T-helper 22 cell (primary cell): ENCODE measurements around the gene PDE2A.
A peak's percentile ranks its signal among the peaks of the same experiment; 100 is the strongest.

Source experiments
- DNase-seq: peaks from one replicate; pipeline ENCODE4 v3.0.0-alpha.2; 2020; ENCODE audit warnings: low read depth

The PDE2A gene

GRCh38 chr11:72684236-72684912 is 10.2 kb upstream of the PDE2A start:
- no peak for DNase-seq

GRCh38 chr11:72683782-72684200 is 9.6 kb upstream of the PDE2A start:
- peak; percentile 16 for DNase-seq

DNA sequence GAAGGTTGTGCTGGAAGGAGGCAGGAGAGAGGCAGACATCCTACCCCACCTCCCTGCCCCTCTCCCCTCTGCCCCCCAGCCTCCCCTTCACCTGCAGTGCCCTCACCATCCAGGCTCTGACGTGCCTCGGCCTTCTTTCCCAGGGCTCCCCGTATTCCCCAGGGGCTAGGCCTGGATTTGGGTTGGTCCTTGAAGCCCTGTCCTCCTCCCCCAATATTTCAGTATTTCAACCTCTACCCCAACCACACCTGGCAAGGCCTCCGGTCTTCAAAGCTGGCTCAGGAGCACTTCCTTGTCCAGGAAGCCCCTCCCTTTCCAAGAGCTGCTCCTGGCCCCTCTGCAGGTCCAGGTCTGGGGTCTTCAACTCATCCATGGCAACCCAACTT is 8.6 kb upstream of the PDE2A start:
- no peak for DNase-seq

DNA sequence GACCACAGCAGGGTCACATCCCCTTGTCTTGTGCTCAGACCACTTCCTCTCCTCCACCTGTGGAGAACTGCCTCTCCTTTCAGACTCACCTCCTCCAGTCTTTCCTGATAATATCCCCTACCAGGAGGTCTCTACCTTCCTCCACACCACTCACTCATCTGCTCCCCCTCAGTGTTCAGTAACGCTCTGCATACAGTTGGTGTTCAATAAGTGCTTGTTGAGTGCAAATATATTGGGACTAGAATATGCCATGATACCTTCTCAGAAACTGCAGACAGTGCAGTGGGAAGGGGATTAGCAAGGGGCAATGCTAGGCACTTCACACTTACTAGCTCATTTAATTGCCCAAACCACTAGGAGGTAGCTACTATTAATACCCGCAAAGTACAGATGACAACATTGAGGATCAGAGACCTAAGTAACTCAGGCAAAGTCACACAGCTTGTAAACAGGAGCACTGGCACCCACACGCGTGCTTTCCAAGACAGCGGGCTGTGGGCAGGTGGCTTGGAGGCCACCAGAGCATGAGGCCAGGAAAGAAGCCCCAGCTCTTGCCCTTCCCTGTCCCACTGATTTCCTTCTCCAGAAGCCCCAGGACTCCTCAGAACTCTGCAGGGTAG is 8.1 kb upstream of the PDE2A start:
- no peak for DNase-seq

- DNase-seq: no peak
Observed at GRCh38 chr11:72681226-72682153, 7.3 kb upstream of the PDE2A start.

GRCh38 chr11:72680624-72681158 is 6.5 kb upstream of the PDE2A start:
- DNase-seq: no peak

GRCh38 chr11:72679869-72680268 is 5.6 kb upstream of the PDE2A start:
- no peak for DNase-seq

- DNase-seq: no peak
Observed at GRCh38 chr11:72678524-72678923, 4.3 kb upstream of the PDE2A start.

DNA sequence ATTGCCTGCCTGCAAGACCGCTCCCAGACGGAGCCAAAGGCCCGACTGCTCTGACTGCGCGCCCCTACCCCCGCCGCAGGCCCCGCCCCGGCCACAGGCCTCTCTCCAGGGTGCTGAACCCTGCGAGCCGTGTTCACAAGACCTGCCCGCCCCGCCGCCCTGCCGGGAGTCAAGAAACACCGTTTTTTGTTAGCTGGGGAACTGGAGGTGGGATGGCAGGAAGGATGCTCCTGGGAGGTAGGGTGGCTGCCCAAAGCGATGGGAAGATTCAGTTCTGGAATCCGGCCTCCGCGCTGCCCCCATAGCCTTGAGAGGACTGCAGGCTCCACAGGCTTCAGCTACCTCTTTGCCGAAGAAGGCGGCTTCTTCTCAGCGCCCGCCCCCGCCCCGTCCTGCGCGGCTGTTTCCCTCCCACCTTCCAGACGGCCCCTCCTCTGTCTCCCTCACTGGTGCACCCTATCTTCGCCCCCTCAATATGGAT is 2.7 kb upstream of the PDE2A start:
- no peak for DNase-seq

DNA sequence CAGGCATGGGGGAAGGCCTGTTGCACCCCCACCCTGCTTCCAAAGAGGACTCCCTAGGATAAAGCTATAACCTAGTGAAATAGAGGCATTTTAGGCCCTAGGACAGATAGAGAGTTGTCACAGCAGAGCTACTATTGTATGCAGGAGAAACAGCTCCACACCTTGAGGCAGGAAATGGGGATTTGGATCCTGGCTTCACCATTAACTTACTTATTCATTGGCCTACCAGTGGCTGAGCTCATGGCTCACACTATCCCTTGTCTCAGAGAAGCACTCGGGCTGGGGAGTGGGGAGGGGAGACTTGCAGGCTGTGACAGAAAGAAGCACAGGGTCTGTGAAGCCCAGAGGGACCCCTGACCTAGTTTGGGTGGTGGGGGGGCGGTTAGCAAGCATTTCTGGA is 999 bp upstream of the PDE2A start:
- no peak for DNase-seq

DNA sequence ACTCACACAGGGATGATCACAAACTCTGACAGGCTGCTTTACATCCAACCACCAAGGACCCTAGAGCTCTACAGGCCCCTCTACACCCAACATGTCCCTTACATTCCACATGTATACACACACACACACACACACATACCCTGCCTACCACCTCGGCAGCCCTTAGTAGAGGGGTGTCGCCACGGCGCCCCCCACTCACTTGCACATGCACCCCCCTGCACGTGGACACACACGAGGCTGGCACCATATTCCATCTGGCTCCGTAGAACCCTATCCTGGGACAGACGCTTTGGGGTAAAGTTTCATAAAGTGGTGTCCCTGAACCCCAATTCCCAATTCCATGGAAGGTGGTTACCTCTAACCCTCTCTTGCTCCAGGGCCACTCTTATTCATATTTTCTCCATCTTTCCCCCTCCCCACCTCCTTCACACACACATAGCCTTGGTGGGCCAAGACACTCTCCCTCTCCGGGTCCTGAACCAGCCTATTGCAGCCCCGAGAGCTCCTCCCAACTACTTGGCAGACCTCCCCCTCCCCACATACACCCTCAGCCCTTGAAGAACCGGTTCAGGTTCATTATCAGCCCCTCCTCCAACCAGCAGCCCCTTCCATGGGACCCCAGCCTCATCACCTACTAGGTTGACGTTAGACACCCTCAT is 809 bp downstream of the PDE2A start:
- DNase-seq: no peak

DNA sequence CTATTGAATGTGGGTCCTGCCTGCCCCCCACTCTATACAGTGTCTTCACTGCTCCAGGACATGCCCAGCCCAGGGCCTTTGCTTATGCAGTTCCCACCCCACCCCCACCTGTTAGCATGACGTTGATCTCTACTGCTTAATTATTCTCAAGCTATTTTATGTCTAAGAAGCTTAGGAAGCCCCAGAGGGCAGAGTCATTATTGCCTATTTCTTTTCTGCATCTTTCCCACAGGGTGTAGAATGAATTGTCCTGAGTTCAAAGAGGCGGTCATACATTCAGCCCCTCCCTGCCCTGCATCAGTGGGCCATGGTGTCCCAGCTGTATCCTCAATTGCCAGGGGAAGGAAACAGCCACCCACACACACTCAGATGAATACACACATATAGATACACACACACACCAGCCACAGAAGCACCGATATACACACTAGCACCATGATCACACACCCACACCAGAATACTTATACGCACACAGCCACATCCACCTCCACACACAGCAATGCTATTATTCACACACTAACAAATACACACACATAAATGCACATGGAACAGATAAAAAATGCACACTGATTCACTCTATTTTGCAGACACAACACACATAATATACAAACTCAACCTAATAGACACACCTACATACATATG is 1.5 kb downstream of the PDE2A start:
- no peak for DNase-seq

GRCh38 chr11:72671152-72672099 is 2.8 kb downstream of the PDE2A start:
- DNase-seq: no peak

DNA sequence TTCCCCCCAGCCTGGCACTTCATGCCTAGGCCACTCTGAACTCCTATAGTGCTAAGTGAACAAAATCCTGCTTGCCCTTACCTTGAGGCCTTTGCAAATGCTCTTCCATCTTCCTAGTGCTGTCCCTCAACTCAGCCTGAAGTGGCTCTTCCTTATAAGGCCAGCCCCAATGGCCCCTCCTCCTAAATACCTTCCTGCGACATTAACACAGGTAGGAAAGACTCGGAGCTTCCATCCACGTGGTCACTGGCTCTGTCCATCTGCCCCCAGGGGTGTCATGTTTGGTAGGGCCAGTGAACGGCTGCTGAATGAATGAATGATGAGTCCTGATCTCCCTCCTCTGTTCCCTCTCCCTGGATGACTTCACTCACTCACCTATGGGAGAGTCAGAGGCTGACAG is 4.2 kb downstream of the PDE2A start:
- no peak for DNase-seq

GRCh38 chr11:72669527-72669926 is 4.7 kb downstream of the PDE2A start:
- no peak for DNase-seq

GRCh38 chr11:72668629-72669347 is 5.4 kb downstream of the PDE2A start:
- no peak for DNase-seq

GRCh38 chr11:72665911-72666472 is 8.2 kb downstream of the PDE2A start:
- no peak for DNase-seq

DNA sequence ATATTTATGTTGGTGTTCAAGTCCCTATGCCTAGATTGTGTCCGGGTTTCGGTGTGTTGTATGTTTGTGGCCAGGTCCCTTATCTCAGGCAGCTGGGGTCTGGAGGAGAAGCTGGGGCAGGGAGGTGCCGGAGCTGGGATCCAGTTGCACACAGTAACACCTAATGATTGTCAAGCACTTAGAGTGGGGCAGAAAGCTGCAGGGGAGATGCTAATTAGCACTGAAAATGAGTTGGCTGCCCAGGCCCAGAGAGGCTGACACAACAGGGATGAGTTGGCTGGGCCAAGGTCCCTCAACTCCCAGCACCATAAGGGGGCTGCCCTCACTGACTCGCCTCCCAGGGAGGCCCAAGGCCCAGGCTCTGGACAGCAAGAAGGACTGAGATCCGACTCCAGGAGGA is 12.2 kb downstream of the PDE2A start:
- DNase-seq: no peak

DNA sequence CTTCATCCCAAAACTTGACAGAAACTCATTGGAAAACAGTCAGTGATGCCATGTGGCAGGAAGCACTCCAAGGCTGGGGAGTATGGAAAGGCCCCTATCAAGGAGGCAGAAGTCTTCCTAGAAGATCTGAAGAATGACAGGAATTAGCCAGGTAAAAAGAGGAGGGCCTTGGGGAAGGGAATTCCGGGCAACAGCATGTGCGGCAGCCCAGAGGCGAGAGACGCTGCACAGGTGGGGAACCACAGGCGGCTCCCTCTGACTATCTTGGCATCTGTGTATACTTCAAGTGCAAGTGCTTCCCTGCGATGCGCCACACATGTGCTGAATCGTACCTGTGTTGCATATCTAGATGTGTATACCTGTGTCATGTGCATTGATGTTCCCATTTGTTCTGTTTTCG is 12.7 kb downstream of the PDE2A start:
- DNase-seq: no peak
